ENCODE results near the gene ZNF410. TPM values are rescaled to one million over a fixed set of nuclear protein-coding genes. Genes with fewer than 3 reads are reported as not detected.

The ZNF410 gene
- total and polyA plus RNA-seq, 2 of the 8 experiments (the other 6 are each of a cell fraction or from before 2014, with no cell fraction given) = 11.2 to 18.9 TPM

DNA sequence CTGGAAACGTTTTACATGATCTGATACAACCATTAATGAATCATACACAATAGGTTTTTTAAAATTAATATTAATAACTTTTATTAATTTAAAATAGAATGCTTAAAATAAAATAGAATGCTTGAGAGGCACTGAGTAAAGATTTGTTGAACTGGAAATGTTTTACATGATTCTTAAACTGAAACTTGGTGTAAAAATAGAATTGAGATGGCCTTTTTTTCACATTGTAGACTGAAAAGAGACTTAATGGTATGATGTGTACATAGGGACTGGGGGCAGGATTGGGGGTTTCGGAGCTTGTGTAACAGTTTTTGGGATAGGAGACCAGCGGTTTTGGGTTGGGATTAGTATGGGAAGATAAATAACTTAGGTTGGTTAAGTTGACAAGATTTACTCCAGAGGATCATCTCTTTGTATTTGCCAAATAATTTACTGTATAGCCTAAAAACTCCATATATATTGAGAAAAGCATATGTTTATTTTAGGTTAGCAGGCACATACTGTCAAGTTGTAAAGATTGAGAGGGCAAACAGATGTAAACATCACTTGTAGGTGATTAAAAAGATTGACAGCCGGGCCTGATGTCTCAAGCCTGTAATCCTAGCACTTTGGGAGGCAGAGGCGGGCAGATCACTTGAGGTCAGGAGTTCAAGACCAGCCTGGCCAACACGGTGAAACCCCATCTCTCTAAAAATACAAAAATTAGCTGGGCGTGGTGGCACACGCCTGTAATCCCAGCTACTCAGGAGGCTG, 2.0 kb upstream of the ZNF410 start:
- H2BK15ac ChIP-seq (ENCODE audit: low read length) = no peak overlapping the region
- no peak overlapping the region for H2BK120ac ChIP-seq (replicated peaks; ENCODE audit: low read depth, low read length)
- no peaks in the 10 kb centered on the region for H4K20me1 ChIP-seq (replicated peaks in 1 of 2; ENCODE audit: control insufficient read depth in 1 of 2, insufficient read depth in 2 of 2, low read length in 2 of 2)
- H3K4me1 ChIP-seq (replicated peaks in 1 of 4; ENCODE audit: control insufficient read depth in 3 of 4, insufficient read depth in 4 of 4, low read length in 3 of 4) = peaks cover 0 to 2% (median 0%) of the 10 kb centered on the region in 4 experiments; a peak in 1 of 7 replicates
- no peak overlapping the region for H2BK20ac ChIP-seq (ENCODE audit: low read length)
- POLR2A ChIA-PET (ENCODE audit: partially characterized antibody) = interaction anchor here (0.7 kb wide), 2 partner anchors 22 to 153 kb away, joined by 3 read pairs; no protein-coding TSS in a partner anchor
- FAIRE-seq = no peak
- H3K27ac ChIP-seq (ENCODE audit: low read depth, low read length) = no peak overlapping the region
- DNase-seq (ENCODE audit: low read depth in 1 of 2, low spot score in 2 of 2) = no peak
- H2BK12ac ChIP-seq (ENCODE audit: low read depth, low read length) = no peak overlapping the region
- H2BK5ac ChIP-seq (ENCODE audit: low read depth, low read length) = no peak overlapping the region
- no peak overlapping the region for H3K9ac ChIP-seq (replicated peaks in 1 of 4; ENCODE audit: extremely low read depth in 1 of 4, low read depth in 3 of 4, low read length in 3 of 4)
- H4K5ac ChIP-seq (ENCODE audit: insufficient read length, low read depth, low read length) = no peak overlapping the region
- no peak overlapping the region for H2AK5ac ChIP-seq (ENCODE audit: low read depth, low read length)
- no peak overlapping the region for H2AFZ ChIP-seq (ENCODE audit: low read length)
- no peaks in the 10 kb centered on the region for H3K9me3 ChIP-seq (ENCODE audit: insufficient read depth in 2 of 2, low read depth in 1 of 2, low read length in 1 of 2)
- H3K4ac ChIP-seq (replicated peaks; ENCODE audit: insufficient read length, low read depth, low read length) = no peak overlapping the region
- no peak overlapping the region for H3K4me2 ChIP-seq (ENCODE audit: insufficient read depth in 1 of 2, low read depth in 2 of 2, low read length in 2 of 2)
- H4K91ac ChIP-seq (replicated peaks; ENCODE audit: insufficient read length, low read length) = no peak overlapping the region
- no peak overlapping the region for H3K14ac ChIP-seq (ENCODE audit: insufficient read length)
- H3K4me3 ChIP-seq (ENCODE audit: extremely low read depth in 1 of 4, insufficient read depth in 2 of 4, low read depth in 3 of 4, low read length in 4 of 4) = no peak overlapping the region
- H3K23me2 ChIP-seq (ENCODE audit: low read depth, low read length) = peaks cover 10% of the 10 kb centered on the region
- 86% methylated on average over 8 of the region's 8 CpGs; no CpG with 5 or more reads in 1 of the 2 experiments for WGBS, 2 experiments (ENCODE audit: extremely low coverage in 1 of 2, insufficient coverage in 1 of 2, insufficient read length in 1 of 2, insufficient replicate concordance in 2 of 2, low coverage in 1 of 2, low lambda C conversion rate in 2 of 2, missing lambda C conversion rate in 1 of 2)
- H3K56ac ChIP-seq (replicated peaks; ENCODE audit: insufficient read length, low read depth, low read length) = no peak overlapping the region
- peaks cover 3 to 25% of the 10 kb centered on the region in 2 experiments; a peak in 3 of 4 replicates for H3K79me2 ChIP-seq (ENCODE audit: control insufficient read depth in 1 of 2, insufficient read depth in 2 of 2, low read length in 2 of 2)
- no peak overlapping the region for H4K8ac ChIP-seq (ENCODE audit: extremely low read depth, insufficient read depth, low read length)
- H3K18ac ChIP-seq (ENCODE audit: extremely low read depth, low read length) = no peak overlapping the region
- no peaks in the 10 kb centered on the region for H3K79me1 ChIP-seq (ENCODE audit: low read depth, low read length)
- peaks cover 0 to 4% (median 0%) of the 10 kb centered on the region in 4 experiments; a peak in 2 of 8 replicates for H3K36me3 ChIP-seq (ENCODE audit: control insufficient read depth in 2 of 4, insufficient read depth in 4 of 4, low read length in 3 of 4)
- H3K27me3 ChIP-seq (replicated peaks in 1 of 4; ENCODE audit: control insufficient read depth in 3 of 4, extremely low read depth in 1 of 4, insufficient read depth in 3 of 4, low read length in 3 of 4) = no peaks in the 10 kb centered on the region
- no peak overlapping the region for H3K23ac ChIP-seq (ENCODE audit: insufficient read length)
- CTCF ChIA-PET (ENCODE audit: partially characterized antibody) = interaction anchor here (0.6 kb wide), 1 partner anchor 157 kb away, joined by 3 read pairs; no protein-coding TSS in a partner anchor
- TF ChIP-seq, protein P1, sequence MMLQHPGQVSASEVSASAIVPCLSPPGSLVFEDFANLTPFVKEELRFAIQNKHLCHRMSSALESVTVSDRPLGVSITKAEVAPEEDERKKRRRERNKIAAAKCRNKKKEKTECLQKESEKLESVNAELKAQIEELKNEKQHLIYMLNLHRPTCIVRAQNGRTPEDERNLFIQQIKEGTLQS (IDR thresholded peaks at IDR 0.05; ENCODE audit: insufficient read depth, low read depth, low read length) = no peak
- TF ChIP-seq, protein P2, sequence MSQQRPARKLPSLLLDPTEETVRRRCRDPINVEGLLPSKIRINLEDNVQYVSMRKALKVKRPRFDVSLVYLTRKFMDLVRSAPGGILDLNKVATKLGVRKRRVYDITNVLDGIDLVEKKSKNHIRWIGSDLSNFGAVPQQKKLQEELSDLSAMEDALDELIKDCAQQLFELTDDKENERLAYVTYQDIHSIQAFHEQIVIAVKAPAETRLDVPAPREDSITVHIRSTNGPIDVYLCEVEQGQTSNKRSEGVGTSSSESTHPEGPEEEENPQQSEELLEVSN (IDR thresholded peaks at IDR 0.05) = no peak
- TF ChIP-seq ASH2L (IDR thresholded peaks at IDR 0.05; ENCODE audit: low read length) (no peak), TAF1 (IDR thresholded peaks at IDR 0.05; ENCODE audit: low read depth, low read length) (no peak), KDM4A (IDR thresholded peaks at IDR 0.05; ENCODE audit: low read depth, low read length, severe bottlenecking) (no peak), EZH2 (IDR thresholded peaks at IDR 0.05; ENCODE audit: low read depth, low read length, severe bottlenecking) (no peak), KDM5A (IDR thresholded peaks at IDR 0.05; ENCODE audit: low read length) (no peak), NANOG (IDR thresholded peaks at IDR 0.05; ENCODE audit: insufficient read depth, low read depth, low read length, poor library complexity, severe bottlenecking) (no peak), RAD21 (IDR thresholded peaks at IDR 0.05 in 1 of 2, conservative IDR thresholded peaks at IDR 0.05 in 1 of 2; ENCODE audit: low read depth in 2 of 2, low read length in 2 of 2) (no peak), TCF12 (IDR thresholded peaks at IDR 0.05; ENCODE audit: low read depth, low read length) (no peak)

Measured in H1 (cell line).